ENCODE measurements around the gene ADAR.
A peak's percentile ranks its signal among the peaks of the same experiment; 100 is the strongest.

The ADAR gene

DNA sequence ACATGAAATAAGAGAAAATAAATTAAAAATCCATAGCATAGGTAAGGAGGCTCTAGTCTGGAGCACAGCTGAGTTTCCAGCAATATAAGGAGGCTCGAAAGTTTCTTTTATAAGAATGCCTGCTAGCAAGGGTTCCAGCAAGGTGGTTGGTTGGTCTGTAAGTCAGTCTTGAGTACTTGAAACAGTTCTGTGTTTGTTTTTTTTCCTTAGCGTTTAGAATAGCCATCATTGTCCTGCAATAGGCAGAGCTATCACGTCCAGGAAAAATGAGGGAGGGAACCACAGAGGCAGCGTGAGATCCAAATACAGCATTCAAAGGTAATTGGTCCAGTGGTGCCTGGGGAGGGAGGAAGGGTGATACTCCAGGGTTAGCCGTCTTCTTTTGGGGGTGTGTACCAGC is 57.9 kb downstream of the ADAR start:
- H3K4me3 ChIP-seq (ENCODE audit: low read depth, low read length), result no peak overlapping the region
- TF ChIP-seq, protein P1, sequence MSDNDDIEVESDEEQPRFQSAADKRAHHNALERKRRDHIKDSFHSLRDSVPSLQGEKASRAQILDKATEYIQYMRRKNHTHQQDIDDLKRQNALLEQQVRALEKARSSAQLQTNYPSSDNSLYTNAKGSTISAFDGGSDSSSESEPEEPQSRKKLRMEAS (IDR thresholded peaks at IDR 0.05; ENCODE audit: low read depth, low read length), result no peak
- no peak for TF ChIP-seq MYC (IDR thresholded peaks at IDR 0.05; ENCODE audit: low read depth, low read length)
- no peak for DNase-seq (ENCODE audit: low read depth)

DNA sequence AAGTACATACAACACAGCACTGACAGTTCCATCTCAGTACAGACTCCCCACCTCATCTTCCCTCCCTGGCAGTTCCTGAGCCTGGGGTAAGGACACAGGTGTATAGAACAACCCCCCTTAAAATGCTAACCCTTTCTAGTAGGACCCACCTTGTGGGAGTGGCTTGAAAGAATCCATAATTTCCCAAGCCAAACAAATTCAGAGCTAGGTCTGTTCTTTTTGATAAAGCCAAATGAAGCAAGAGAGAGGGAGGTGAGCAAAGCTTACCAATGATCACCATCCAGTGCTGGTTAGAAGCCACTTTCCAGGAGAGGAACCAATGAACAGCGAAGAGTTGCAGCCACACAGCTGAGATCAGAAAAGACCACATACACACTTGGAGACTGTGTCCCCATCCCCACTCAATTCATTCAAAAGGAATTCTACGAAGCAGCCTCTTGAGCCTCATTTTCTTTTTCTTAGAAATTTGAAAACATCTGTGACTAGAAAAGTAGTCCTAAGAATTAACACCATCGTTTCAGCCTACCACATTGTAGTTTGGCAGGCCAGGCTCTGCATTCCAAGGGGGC is 58.7 kb downstream of the ADAR start:
- no peak for DNase-seq (ENCODE audit: low read depth)
- peak overlapping the region; percentile 13 for H3K4me3 ChIP-seq (ENCODE audit: low read depth, low read length)
- TF ChIP-seq, protein P2, sequence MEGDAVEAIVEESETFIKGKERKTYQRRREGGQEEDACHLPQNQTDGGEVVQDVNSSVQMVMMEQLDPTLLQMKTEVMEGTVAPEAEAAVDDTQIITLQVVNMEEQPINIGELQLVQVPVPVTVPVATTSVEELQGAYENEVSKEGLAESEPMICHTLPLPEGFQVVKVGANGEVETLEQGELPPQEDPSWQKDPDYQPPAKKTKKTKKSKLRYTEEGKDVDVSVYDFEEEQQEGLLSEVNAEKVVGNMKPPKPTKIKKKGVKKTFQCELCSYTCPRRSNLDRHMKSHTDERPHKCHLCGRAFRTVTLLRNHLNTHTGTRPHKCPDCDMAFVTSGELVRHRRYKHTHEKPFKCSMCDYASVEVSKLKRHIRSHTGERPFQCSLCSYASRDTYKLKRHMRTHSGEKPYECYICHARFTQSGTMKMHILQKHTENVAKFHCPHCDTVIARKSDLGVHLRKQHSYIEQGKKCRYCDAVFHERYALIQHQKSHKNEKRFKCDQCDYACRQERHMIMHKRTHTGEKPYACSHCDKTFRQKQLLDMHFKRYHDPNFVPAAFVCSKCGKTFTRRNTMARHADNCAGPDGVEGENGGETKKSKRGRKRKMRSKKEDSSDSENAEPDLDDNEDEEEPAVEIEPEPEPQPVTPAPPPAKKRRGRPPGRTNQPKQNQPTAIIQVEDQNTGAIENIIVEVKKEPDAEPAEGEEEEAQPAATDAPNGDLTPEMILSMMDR (IDR thresholded peaks at IDR 0.05; ENCODE audit: low read depth, low read length), result no peak

DNA sequence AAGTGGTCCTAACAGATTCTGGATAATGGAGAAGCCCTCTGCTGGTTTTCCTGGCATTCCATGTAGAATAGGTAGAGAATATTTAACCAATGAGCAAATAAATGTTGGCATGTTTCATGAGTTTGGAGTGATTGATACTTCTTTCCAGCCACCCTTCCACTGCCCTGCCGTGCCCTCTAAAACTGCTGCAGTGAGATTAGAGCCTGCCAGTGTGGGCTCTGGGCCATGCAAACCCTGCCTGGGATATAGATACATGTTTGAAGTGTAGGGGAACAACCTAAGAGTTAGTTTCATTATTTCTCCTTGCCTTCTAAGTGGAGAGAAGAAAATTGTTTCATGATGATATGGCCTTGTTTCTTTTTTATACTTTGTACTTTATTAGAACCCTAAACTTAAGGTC is 60.0 kb downstream of the ADAR start:
- no peak for DNase-seq (ENCODE audit: low read depth)
- TF ChIP-seq MYC (IDR thresholded peaks at IDR 0.05; ENCODE audit: low read depth, low read length) (no peak), POLR2A (IDR thresholded peaks at IDR 0.05; ENCODE audit: extremely low read depth, insufficient read length) (no peak)
- TF ChIP-seq, protein P1 (IDR thresholded peaks at IDR 0.05; ENCODE audit: low read depth, low read length), result no peak
- TF ChIP-seq, protein P2 (IDR thresholded peaks at IDR 0.05; ENCODE audit: low read depth, low read length), result no peak
- H3K4me3 ChIP-seq (ENCODE audit: low read depth, low read length), result no peak overlapping the region

DNA sequence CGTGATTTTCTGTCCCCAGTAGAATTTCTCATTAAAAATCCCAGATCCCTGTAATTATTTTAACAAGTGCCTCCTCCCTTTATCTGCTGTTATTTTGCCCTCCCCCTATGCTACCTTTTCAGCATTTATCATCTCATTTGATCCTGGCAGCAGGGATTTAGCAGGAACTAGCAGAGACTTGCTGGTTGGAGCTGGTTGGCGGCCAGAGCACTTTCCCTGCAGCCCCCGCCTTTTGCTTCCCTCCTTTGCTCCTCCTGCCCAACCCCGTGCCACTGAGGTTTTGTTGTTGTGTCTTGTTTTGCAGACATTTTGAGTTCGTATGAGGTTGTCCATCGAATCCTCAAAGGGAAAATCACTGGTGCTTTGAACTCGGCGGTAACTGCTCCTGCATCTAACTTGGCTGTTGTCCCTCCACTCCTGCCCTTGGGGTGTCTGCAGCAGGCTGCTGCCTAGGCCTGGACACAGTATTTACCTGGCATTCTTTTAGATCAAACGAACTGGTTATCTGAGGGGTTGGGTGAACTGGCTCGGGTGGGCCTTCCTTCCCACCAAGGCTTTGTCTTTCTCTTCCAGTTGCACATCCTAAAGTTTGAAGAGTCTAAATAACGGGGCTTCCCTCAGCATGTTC is 60.8 kb downstream of the ADAR start:
- H3K4me3 ChIP-seq (ENCODE audit: low read depth, low read length), result no peak overlapping the region
- no peak for DNase-seq (ENCODE audit: low read depth)
- TF ChIP-seq MYC (IDR thresholded peaks at IDR 0.05; ENCODE audit: low read depth, low read length), result no peak
- TF ChIP-seq, protein P2 (IDR thresholded peaks at IDR 0.05; ENCODE audit: low read depth, low read length), result no peak
- TF ChIP-seq POLR2A (IDR thresholded peaks at IDR 0.05; ENCODE audit: extremely low read depth, insufficient read length), result no peak
- TF ChIP-seq, protein P1 (IDR thresholded peaks at IDR 0.05; ENCODE audit: low read depth, low read length), result no peak

DNA sequence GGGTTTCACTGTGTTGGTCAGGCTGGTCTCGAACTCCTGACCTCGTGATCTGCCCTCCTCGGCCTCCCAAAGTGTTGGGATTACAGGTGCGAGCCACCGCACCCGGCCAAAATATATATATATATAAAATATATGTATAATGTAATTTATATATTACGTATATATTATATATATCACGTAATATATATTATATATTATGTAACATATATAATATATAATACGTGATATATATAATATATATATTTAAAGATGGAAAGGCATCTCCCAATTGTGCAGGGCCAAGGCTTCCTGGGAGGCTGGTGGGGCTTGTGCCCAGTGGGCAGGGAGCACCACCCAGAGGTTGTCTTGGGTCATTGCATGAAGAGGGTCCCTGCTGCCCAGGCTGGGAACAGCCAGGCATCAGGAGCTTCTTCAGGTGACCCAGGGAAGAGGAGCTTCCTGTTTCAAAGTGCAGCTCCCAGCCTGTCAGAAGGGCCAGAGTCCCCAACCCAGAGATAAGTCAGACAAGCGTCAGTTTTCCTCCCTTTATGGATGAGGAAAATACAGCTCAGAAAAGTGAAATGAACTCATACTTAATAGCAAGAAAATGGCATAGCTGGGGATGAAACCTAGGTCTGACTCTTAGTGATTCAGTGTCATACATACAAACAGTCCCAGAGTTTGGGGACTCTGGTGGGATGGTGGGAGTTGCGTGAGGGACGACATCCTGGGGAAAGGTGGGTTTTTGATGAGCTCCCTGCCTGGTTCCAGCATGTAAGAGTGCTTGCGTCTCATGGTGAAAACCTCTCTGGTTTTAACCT is 61.5 kb downstream of the ADAR start:
- DNase-seq (ENCODE audit: low read depth), result peak; percentile 66
- H3K4me3 ChIP-seq (ENCODE audit: low read depth, low read length), result no peak overlapping the region
- TF ChIP-seq, protein P1 (IDR thresholded peaks at IDR 0.05; ENCODE audit: low read depth, low read length), result no peak
- TF ChIP-seq, protein P2 (IDR thresholded peaks at IDR 0.05; ENCODE audit: low read depth, low read length), result peak; percentile 84

DNA sequence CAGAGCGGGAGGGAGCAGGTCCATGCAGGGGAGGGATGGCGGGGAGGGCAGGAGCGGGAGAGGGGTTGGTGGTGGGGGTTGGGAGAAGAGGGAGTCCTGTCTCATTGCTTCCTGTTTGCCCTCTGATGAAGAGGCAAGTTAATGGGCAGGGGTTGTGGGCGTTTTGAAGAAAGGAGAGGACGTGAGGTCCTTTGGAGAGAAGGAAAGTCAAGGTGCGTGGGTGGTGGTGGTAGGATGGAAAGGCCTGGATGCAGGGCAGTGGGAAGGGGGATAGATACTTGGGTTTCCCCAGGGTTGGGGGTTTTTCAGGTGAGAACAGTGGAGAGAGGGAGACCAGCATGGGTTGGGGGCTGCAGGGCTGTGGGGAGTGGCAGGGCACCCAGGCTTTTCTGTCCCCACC is 66.8 kb downstream of the ADAR start:
- TF ChIP-seq, protein P2 (IDR thresholded peaks at IDR 0.05; ENCODE audit: low read depth, low read length), result no peak
- no peak for TF ChIP-seq MYC (IDR thresholded peaks at IDR 0.05; ENCODE audit: low read depth, low read length)
- no peak for TF ChIP-seq POLR2A (IDR thresholded peaks at IDR 0.05; ENCODE audit: extremely low read depth, insufficient read length)
- TF ChIP-seq, protein P1 (IDR thresholded peaks at IDR 0.05; ENCODE audit: low read depth, low read length), result no peak
- no peak overlapping the region for H3K4me3 ChIP-seq (ENCODE audit: low read depth, low read length)
- no peak for DNase-seq (ENCODE audit: low read depth)

All from NB4 (cell line).